HG03442 (cell line): ENCODE data around the gene GRIP2.

Source experiments
- ATAC-seq: cut with Tn5 transposase; IDR thresholded peaks from one replicate; pipeline ENCODE4 v1.9.1; 2021; ENCODE audit warnings: mild to moderate bottlenecking, moderate library complexity; ENCODE audit not compliant: unreplicated experiment

GRIP2 gene

DNA sequence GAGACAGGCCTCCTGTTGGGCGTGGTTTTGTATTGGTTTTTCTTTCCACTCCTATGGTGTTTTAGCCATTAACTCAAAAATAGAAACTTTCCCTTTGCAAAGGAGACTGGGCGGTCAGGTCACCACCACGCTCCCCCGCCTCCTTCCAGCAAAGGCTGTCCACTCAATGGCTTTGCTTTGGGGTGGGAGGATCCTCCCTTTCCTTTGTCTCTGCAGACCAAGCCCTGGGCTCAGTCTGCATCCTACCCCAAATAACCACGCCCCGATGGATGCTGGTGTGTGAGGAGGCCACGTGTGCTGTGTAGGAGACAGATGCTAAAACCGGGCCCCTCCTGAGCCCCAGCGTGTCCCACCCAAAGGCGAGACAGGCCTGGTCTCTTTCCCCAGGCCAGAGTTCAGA is 68.5 kb downstream of the GRIP2 start:
- no peak for ATAC-seq

DNA sequence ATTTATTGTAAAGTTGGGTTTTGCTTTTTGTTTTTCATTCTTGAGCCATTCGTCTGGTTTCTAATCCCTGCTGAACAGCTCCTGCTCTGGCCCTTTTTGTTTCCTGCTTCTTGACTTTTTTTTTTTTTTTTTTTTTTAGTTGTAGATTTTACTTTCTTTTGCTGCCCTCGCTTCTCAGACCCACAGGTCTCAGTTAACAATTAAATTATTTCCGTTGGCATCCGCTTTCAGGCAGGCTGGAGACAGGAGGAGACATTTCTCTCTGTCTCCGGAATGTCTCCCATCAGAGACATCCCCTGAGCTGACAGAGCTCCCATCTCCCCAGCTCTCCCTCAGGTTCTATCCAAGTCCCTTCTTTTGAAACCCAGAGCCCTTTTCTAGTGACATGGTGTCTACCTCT is 69.1 kb downstream of the GRIP2 start:
- ATAC-seq: no peak

DNA sequence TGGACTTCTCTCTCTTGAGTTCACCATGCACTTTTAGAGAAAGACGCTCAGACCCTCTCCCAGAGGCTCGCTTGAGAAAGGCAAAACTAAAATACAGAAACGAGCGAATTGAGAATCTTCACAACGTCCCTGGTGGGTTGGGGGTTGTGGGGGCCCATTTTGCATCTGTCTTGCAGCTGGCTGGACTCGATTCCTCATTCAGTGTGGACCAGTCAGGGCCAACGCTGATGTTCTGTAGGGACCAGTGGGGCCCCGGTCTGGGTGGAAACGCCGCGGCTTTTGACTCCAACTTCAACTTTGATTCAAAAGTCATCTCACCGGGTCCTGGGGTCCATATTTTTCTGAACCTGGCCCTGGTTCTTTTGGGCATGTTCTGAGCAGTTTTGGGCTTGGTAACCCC is 69.7 kb downstream of the GRIP2 start:
- ATAC-seq: no peak

DNA sequence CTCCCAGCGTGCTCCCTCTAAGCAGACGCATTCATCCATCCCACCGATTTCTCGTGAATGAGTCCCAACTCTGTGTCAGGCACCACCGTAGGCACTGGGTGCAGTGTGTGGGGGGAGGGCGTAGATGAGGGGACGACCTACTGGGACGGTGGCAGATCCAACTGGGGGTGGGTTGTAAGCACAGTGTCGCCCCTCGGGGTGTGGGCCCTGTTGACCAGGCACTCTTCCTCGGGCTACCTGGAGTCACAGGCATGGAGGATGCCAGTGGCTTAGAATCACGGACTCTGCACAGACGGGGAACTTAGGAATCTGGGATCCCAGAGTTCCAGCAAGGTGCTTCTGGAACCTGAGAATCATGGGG is 71.5 kb downstream of the GRIP2 start:
- ATAC-seq: no peak

DNA sequence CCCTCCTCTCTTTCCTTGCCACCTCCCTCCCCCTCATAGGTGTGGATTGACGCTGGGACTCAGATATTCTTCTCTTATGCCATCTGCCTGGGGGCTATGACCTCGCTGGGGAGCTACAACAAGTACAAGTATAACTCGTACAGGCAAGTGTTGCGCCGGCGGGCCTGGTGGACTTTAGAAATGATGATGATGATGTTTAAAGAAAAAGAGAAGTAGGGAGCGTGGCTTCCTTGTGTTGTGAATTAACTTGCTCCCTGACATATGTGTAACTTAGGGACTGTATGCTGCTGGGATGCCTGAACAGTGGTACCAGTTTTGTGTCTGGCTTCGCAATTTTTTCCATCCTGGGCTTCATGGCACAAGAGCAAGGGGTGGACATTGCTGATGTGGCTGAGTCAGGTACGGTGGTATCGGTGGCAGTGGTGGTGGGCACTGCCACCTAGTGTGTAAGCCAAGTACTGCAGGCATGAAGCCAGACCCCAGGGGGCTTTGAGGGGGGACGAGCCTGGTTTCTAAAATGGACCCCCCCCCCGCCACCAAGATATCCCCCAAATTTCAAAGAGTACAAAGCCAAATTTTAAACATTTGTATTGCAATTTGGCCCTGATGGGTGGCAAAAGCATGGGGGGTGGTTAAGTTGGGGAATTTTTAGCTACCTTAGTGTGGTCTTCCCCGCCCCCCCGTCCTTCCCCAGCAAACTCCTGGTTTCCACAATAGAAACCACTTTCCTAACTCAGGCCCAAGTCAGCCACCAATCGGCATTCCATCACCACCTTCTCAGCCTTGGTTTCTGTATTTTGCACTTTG is 72.1 kb downstream of the GRIP2 start:
- ATAC-seq: no peak

DNA sequence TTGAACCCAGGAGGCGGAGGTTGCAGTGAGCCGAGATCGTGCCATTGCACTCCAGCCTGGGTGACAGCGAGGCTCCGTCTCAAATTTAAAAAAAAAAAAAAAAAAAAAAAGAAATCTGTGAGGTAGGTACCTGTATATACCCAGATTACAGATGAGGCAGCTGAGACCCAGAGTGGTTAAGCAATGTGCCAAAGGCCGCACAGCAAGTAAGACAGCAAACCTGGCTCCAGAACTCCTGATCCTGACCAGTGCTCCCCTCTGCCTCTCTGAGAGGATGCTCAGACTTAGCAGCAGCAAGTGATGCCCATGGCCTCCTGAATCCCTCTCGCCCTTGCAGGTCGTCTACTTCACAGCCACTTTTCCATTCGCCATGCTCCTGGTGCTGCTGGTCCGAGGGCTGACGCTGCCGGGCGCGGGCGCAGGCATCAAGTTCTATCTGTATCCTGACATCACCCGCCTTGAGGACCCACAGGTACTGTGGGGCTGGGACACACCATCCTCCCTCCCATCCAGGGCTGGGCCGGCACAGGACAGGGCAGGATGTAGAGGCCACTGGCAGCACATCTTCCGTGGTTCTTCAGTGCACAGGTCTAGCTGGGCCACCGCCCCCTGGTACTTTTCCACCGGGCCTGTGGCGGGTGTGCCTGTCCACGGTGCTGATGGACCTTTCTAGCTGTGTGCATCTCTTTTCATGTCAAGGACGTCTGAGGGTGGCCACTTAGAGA is 73.8 kb downstream of the GRIP2 start:
- ATAC-seq: no peak

DNA sequence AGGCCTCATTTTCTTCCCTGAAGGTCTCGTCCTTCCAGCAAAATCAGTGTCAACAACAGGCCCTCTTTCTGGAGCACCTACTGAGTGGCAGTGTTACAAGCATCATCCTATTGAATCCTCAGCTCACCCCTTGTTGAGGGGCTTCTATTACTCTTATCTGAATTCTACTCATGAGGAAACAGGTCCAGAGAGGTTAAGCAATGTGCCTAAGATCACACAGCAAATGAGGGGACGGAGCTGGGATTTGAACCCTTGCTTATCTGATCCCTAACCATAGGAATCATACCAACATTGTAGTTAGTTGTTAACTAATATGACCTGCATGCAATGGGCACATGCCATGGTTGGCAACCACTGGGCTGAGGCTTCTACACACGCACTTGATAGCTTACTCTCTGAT is 74.7 kb downstream of the GRIP2 start:
- no peak for ATAC-seq

DNA sequence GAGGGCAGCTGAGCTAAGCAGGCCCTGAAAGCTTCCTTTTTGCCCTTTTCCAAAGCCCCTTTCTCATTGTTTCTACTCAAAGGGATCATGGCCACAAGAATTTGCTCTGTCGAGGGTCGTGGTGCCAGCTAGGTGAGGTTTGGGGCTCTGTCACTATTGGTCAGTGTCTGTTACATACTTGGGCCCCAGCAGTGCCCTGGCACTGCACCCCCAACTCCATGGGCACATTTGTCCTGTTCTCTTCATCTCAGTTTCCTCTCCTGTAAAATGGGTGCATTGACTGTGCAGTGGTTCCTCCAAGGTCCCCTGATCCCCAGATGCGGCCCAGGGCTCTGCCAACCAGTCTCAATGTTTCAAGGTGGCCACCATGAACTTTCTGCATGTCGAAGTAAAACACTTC is 75.6 kb downstream of the GRIP2 start:
- ATAC-seq: no peak

DNA sequence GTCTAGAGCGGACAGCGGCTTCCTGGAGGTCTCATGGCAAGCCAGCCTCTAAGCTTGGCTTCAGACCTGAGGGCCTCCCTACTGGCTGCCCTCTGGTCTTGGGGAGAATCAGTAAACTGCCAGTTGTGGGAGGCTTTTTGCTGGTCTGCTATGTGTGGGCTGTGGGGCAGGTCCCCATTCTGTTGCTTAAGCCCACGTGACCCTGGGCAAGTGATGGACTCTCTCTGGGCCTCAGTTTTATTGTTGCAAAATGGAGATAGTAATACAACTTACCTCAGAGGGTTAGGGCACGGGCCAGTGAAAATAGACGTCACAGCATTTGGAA is 76.0 kb downstream of the GRIP2 start:
- no peak for ATAC-seq

DNA sequence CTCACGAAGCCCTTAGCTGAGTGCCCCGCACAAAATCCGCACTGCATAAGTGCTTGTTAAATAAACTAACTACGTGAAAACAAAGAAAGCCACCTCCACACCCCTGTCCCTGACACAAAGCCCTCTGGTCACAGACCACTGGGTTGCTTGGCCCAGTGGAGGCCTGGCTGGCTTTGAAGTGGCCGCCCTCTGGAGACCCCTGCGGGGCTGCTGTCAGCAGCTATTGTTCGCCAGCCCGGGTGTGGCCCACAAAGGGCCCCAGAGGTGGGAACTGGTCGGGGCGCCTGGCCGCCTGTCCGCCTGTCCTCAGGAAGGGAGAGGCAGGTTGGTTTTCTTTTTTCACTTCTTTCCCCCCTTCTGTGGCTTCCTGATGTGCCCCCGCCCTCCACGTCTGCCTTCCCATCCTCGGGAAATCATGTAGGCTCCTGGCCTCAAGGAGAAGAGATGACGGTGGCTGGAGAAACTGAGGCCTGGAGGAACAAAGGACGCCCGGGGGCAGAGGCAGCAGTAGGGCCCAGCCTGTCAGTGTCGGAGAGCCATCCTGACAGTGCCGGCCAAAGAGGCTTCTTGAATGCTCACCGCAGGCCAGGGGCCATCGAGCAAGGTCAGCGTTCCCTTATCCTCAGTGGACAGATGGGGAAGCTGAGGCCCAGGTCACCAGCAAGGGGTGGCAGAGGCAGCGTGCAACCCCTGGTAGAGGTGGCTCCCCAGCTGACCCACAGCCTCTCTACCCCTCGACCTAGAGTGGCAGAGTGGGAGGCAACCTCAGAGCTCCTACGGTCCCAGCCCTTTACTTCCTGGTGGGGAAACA is 76.6 kb downstream of the GRIP2 start:
- ATAC-seq: no peak

DNA sequence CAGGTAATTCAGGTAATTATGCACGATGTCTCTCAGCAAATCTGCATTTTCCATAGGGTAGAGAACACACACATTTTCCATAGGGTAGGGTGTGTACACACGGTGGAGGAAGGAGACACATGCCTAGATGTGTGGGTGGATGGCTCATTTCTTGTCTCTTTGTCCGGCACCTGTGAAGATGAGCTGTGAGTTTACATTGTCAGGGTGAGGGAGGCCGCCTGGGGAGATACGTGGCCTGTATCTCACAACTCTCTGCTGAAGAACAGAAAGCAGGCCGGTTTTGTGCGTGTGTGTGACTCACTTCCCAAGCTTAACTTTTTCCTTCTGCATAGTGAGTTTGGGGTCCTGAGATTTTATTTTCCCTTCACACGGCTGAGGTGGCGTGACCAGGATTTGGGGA is 77.4 kb downstream of the GRIP2 start:
- ATAC-seq: no peak

DNA sequence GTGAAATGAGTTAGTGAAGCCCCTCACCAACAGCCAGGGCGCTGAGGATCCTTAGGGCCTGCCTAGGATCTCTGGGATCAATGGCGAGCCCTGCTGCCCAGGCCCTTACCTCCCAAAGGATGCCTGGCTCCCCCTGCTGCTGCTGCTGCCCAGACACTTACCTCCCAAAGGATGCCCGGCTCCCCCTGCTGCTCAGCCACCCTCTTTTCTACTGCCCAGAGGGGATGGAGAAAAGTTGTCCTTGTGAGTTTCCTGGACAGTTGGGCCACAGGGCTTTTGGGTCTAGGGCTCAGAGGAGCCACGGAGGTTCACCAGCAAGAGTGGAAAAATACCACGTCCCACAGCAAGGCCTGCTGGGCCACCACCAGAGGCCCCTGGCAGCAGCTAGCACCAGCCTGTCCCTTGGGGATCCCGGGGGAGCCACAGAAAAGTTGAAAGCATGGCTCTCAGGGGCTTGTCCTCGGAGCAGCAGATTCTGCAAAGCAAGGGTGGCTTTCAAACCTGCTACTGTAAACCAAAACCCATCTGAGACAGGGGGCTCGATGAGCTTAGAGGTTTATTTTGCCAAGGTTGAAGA is 78.3 kb downstream of the GRIP2 start:
- no peak for ATAC-seq

DNA sequence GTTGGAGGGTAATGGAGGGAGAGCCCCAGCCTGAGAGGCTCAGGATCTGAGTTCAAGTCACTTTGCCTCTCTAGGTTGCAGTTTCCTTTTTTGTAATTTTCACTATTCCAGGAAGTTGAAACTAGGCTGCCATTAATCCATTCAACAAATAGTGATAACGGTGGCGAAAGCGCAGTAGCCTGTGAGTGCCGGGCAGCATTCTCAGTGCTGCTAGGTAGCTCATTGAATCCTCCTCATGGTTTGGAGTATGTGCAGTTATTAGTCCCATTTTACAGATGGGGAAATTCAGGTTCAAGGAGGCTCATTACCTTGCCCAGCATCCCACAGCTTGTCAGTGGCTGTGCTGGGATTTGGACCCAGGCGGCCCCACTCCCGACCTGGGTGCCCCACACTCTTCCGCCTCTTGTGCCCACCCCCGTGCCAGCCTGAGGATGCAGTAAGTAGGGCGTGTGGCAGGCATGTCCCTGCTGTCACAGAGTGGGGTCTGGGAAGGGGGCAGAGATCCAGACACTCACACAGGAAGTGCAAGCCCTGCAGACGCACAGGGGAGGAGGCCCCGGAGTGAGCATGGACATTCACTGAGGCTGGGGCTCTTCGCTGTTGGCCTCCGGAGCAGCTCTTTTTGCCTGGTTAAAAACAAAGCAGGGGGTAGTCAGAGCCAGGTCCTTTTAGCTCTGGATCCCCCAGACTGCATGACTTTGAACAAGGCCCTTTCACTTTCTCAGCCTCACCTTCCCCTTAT is 79.0 kb downstream of the GRIP2 start:
- ATAC-seq: no peak

DNA sequence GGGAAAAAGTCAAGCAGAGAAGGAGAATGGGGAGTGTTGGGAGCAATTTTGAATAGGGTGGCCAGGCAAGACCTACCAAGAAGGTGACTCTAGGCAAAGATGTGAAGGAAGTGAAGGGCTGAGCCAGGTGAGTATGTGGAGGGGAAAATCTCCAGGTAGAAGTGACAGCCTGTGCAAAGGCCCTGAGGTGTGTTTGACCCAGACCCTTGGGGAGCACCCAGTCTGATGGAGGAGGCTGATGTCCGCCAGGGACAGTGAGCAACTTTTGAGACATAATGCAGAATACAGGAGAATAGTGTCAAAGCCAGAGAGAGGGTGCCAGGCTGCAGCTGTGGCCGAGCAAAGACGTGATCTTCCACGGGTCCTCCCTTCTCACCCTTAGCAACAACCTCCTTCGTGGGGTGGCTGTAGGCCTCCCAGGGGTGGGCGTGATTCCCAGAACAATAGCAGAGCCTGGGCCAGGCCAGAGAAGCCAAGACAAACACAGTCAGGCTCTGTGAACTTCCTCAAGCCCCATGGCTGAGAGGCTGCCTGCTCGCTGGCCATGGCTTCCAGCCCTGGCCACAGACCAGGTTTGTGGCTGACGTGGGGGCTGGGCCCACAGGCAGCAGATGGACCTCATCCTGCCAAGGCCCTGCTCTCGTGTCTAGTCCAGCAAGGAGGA is 79.7 kb downstream of the GRIP2 start:
- no peak for ATAC-seq

DNA sequence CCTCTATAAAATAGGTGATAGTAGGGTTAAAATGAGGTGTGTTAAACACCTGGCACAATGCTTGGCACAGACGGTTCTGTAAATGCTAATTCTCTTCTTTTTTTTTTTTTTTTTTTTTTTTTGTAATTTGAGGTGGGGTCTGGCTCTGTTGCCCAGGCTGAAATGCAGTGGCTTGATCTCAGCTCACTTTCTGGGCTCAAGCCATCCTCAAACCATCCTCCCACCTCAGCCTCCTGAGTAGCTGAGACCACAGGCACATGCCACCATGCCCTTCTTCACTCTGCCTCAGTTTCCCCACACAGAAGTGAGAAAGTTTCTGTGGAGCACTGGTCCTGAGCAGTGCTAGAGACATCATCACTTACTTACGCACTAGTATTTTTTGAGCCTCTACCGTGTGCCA is 80.4 kb downstream of the GRIP2 start:
- ATAC-seq: no peak

DNA sequence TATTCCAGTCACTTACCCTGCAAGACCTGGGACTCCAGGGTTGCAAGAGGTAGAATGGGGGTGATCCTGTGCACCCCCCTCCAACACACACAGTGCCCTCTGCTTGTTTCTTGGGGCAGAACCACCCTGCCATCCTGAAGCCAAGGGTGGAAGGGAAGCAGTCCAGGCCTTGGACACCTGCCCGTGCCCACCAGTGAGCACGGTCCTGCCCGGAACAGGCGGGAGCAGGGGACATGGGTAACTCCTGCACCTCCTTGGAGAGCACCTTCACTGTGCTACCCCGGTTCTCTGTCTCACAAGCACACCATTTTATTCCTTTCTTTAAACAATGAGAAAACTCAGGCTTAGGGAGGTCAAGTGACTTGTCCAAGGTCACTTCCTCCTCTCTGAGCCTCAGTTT is 80.8 kb downstream of the GRIP2 start:
- ATAC-seq: no peak

DNA sequence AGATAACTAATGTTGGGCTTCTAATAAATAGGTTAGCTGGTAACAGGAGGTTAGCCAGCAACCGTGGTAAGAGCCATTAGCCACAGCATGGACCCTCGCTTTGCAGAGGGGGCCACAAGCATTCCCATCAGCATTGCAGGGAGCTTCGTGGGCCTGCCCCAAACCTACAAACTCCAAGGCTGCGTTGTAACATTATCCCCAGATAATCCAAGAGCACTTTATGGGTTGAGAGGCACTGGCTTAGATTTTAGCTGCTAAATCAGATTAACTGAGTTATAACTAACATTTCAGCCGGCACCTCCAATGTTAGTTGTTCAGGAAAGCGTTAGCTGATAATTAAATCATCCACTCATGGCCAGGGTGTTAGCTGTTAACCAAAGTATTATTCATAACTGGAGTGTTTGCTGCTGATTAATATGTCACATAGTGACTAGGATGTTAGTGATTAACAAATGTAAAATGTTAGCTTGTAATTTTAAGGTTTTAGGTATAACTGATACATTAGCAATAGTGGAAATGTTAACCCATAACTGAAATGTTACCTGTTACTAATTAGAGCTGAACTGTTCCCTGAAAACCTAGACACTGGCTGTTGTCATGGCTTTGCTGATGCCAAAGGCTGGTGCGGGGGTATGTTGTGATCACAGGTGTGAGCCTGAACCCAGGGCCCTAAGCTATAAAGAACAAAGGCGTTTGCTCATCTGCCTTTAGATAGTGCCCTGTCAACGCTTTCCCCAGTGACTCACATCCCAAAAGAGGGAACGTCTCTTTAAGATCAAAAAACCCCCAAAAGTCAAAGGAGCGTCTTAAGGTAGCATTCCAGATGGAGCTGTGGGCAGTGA is 81.5 kb downstream of the GRIP2 start:
- no peak for ATAC-seq

DNA sequence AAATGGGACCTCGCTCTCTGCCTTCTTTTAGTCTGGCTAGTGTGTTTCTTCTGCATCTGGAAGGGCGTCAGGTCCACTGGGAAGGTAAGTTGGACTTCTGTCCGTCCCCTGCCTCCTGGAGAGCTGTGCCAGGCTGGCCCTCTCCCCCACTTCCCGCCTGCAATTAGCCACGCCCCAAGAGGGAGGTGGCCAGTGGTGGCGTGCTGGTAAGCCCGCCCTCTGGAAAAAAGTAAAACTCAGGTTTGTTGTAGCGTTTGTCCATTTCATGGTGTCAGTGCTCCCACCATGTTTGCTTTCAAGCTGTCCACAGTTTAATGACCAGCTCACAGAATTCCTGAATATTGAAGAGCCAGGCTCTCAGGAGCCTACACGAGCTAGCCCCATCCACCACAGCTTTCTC is 82.1 kb downstream of the GRIP2 start:
- no peak for ATAC-seq

DNA sequence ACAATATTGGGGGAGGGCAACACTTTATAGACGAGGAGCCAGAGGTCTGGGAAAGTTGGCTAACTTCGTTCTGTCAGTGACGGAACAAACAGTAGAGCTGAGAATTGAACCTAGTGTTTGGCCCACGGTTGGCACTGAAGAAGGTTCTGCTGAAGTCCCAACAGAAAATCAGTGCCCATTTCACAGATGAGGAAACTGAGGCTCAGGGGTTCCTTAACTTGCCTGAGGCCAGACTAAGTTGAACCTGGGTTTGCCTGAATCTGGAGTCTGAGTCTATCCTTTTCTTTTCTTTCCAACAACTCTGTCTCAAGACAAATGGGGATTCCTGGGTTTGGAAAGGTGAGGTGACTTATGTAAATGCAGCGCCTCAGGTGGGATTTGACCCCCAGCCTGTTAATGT is 82.7 kb downstream of the GRIP2 start:
- no peak for ATAC-seq

DNA sequence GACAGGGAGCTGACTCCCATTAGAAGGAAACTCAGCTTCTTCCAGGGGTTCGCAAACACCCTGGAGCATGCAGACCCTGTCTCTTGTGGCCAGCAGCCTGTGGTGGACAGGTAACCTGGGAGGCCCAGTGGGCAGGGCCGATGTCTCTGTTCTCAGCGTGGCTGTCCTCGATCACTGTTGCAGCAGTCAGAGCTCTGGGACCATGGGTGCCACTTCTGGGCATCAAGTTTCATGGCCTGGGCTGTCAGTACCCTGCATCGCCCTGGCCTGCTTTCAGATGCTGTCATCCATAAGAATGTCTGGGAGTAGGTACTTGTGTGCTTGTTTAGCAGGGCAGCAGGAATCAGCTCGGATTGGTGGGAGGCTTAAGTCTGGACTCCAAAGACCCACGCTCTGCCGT is 83.3 kb downstream of the GRIP2 start:
- no peak for ATAC-seq
